Mucosa of stomach (tissue), 1 donor: Measurements from ENCODE around the gene LAMB1.
"Not testable (repeated sequence)": the region's sequence is repeated elsewhere in the genome, so short reads cannot be mapped to it uniquely, and the experiment has no call there.

Source experiments
- H3K27me3 ChIP-seq: one replicate; pipeline ENCODE4 v1.7.0; 2013; ENCODE audit warnings: mild to moderate bottlenecking, low read length; ENCODE audit not compliant: control insufficient read depth, insufficient read depth
- H3K36me3 ChIP-seq: one replicate; pipeline ENCODE4 v1.7.0; 2013; ENCODE audit warnings: low read length; ENCODE audit not compliant: control insufficient read depth, insufficient read depth
- H3K4me1 ChIP-seq: one replicate; pipeline ENCODE4 v1.7.0; 2013; ENCODE audit warnings: mild to moderate bottlenecking, low read length; ENCODE audit not compliant: control insufficient read depth, insufficient read depth
- H3K4me3 ChIP-seq: one replicate; pipeline ENCODE4 v1.7.0; 2013; ENCODE audit warnings: low read length
- H3K9ac ChIP-seq: one replicate; pipeline ENCODE4 v1.7.0; 2013; ENCODE audit warnings: mild to moderate bottlenecking, low read length, moderate library complexity
- H3K9me3 ChIP-seq: one replicate; pipeline ENCODE4 v1.7.0; 2013; ENCODE audit warnings: mild to moderate bottlenecking, low read length, moderate library complexity; ENCODE audit not compliant: control insufficient read depth
- donor health status: Pancreatic carcinoma.

The LAMB1 gene

DNA sequence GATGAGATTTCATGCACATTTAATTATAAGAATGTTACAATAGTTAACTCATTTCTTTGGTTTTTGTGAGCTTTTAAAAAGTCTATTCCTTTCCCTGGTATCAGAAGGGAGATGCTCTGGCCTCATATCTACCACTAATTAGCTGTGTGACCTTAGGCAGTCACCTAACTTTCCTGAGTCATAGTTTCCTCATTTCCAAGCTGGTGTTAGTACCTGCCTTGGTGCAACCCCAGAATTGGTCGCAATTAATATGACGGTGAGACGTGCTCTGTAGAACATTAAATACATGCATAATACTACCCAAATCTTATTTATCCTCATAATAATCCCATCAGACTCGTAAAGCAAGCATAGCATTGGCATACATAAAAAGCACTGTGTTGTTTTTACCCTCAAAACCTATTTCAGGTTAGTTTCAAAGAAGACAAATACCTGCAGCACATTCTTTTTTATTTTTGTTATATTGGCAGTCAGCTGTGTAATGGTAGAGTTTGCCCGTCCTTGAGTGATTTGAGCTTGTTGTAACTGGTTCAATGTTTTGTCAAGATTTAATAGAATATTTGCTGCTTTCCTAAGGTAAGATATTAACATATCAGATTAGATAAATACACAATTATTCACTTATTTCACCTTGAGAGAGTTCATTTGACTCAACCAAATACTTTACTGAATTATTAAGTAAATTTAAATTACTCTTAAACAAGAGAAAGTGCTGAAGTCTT, 31.0 kb upstream of the LAMB1 start:
- Histone ChIP-seq H3K36me3 (no peaks in the 10 kb centered on the region), H3K9me3 (no peaks in the 10 kb centered on the region), H3K9ac (no peak overlapping the region), H3K27me3 (no peaks in the 10 kb centered on the region), H3K4me1 (no peaks in the 10 kb centered on the region), H3K4me3 (no peak overlapping the region)

DNA sequence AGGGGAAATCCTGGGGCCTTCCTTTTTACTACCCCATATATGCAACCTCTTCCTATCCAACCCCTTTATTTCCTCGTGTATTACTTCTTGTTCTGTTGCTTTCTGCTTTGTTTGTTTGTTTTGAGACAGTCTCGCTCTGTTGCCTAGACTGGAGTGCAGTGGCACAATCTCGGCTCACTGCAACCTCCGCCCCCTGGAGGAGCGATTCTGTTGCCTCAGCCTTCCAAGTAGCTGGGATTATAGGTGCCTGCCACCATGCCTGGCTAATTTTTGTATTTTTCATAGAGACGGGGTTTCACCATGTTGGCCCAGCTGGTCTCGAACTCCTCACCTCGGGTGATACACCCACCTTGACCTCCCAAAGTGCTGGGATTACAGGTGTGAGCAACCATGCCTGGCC, 30.3 kb upstream of the LAMB1 start:
- H3K9ac ChIP-seq, H3K27me3 ChIP-seq, H3K4me1 ChIP-seq, H3K4me3 ChIP-seq, H3K9me3 ChIP-seq, H3K36me3 ChIP-seq: not testable (repeated sequence)

DNA sequence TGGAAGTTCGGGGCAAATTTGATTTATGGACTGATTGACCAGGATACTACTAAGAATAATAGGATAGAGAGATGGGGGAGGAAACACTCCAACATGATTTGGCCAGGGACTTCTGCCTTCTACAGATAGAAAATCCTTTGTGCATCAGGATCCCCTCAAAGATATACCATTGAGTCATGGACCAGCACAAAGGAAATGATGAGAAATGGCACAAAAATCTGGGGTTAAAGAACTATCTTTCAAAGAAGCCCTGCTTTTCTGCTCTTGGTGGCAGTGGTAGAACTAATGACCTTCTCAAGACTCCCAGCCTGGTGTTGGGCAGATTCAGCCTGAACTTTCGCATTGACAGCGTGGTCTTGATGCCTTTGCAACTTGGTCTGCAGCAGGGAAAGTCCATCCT, 27.6 kb upstream of the LAMB1 start:
- Histone ChIP-seq H3K4me1 (no peaks in the 10 kb centered on the region), H3K9ac (no peak overlapping the region), H3K4me3 (no peak overlapping the region), H3K9me3 (no peaks in the 10 kb centered on the region), H3K36me3 (no peaks in the 10 kb centered on the region), H3K27me3 (no peaks in the 10 kb centered on the region)

DNA sequence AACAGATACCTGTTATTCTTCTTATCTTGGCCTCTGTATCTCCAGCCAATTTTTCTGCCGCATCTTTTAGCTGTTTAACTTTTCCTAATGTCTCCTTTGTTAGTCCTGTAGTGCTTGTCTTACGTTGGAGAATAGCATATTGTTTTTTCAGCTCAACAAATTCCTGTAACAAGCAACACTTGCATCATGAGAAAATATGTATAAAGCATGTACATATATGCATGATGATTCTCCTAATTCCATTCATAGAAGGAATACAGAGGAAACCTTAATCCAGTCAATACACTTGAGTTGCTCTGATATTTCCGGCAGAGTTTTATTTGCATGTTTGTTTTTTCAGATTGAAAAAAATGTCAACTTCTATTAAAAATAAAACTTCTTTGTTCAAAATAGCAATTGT, 26.1 kb upstream of the LAMB1 start:
- Histone ChIP-seq H3K9me3 (no peaks in the 10 kb centered on the region), H3K4me1 (no peaks in the 10 kb centered on the region)

DNA sequence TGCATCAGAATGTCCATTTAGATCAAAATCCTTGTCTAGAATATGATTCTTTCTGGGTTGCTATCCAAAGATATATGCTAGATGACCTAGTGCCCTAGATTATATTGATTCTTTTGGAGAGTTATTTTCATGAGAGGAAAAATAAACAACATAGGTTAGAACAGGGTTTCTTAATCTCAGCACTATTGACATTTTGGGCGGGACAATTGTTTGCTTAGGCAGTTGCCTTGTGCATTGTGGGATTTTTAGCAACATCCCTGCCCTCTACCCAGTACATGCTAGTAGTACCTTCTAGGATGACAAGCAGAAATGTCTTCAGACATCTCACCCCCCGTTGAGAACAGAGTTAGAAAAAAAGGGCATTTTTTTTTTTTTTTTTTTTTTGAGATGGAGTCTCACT, 25.1 kb upstream of the LAMB1 start:
- H3K9ac ChIP-seq, result no peak overlapping the region
- no peaks in the 10 kb centered on the region for H3K27me3 ChIP-seq
- H3K4me3 ChIP-seq, result no peak overlapping the region
- H3K36me3 ChIP-seq, result no peaks in the 10 kb centered on the region
- no peaks in the 10 kb centered on the region for H3K9me3 ChIP-seq
- no peaks in the 10 kb centered on the region for H3K4me1 ChIP-seq

More for the DNA sequence above, 26.1 kb upstream of the LAMB1 start:
- Histone ChIP-seq H3K9ac (no peak overlapping the region), H3K27me3 (no peaks in the 10 kb centered on the region), H3K4me3 (no peak overlapping the region), H3K36me3 (no peaks in the 10 kb centered on the region)

DNA sequence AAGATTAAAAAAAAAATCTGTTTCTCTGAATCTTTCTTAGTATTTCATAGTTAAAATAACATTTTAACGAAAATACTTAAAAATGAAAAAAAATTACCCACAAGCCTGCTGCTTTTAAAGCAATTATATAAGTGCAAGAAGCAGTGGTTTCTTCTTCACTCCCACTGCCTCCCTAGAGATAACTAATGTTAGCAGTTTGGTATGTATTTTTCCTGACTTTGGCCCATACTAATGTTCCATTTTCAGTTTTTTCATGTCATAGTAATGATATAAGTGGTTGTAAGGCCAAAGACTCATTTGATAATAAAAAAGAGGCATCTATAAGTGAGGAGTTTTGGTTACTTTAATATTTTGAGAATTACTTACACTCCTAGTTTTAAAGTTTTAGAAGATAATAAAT, 24.3 kb upstream of the LAMB1 start:
- no peaks in the 10 kb centered on the region for H3K27me3 ChIP-seq
- H3K36me3 ChIP-seq, result no peaks in the 10 kb centered on the region
- H3K4me3 ChIP-seq, result no peak overlapping the region
- no peaks in the 10 kb centered on the region for H3K4me1 ChIP-seq
- no peak overlapping the region for H3K9ac ChIP-seq
- H3K9me3 ChIP-seq, result no peaks in the 10 kb centered on the region

DNA sequence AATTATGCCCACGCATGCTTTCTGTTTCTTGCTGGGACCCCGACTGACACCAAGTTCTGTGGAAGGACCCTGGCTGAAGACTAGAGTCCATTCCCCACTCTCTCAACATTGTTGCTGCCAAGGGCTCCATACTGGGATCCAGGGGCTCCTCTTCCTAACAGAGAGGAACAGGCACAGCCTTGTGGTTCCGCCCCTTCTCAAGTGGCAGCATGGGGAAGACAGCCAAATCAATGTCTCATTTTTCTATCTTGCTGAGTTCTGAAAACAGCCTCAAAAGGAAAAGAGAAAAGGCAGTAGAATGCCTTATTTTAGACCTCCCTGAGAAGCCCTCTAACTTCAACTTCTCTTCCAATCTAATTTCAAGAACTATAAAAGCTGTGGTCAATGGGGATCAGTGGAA, 23.7 kb upstream of the LAMB1 start:
- Histone ChIP-seq H3K27me3 (no peaks in the 10 kb centered on the region), H3K4me1 (no peaks in the 10 kb centered on the region), H3K36me3 (no peaks in the 10 kb centered on the region), H3K9me3 (no peaks in the 10 kb centered on the region), H3K4me3 (no peak overlapping the region), H3K9ac (no peak overlapping the region)

DNA sequence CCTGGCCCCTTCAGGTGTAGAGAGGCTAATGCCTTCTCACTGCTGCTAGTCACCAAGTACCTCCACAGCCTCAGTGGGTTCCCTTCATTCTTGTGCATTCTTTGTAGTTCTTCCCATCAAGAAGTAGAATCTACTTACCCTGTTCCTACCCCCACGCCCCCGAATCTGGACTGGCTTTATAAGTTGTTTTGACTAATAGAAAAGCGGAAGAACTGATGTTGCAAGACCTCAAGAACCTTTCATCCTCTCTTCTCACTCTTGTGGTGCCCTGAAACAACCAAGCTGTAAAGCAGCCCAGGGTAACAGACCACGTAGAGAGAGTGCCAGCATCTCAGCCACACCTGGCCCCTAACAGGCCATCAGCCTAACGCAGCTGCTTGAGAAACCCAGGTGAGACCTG, 23.2 kb upstream of the LAMB1 start:
- no peak overlapping the region for H3K9ac ChIP-seq
- H3K4me3 ChIP-seq, result no peak overlapping the region
- no peaks in the 10 kb centered on the region for H3K9me3 ChIP-seq
- H3K36me3 ChIP-seq, result no peaks in the 10 kb centered on the region
- no peaks in the 10 kb centered on the region for H3K27me3 ChIP-seq
- H3K4me1 ChIP-seq, result no peaks in the 10 kb centered on the region

DNA sequence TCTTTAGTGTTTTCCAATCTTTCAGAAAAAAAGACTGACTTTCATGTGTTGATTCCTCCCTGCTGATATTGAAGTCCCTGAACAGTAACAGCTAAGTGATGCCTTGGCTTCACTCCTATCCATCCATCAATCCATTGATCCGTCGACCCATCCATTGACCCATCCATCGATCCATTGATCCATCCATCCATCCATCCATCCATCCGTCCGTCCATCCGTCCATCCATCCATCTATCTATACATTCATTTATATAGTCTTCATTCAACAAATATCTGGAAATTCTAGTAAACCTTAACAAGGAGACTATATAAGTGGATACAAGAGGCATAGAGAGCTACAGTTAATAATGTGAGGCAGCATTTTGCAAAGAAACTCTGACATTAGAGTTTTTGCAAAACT, 21.6 kb upstream of the LAMB1 start:
- no peaks in the 10 kb centered on the region for H3K9me3 ChIP-seq
- no peaks in the 10 kb centered on the region for H3K4me1 ChIP-seq
- H3K4me3 ChIP-seq, result no peak overlapping the region
- H3K36me3 ChIP-seq, result no peaks in the 10 kb centered on the region
- H3K9ac ChIP-seq, result no peak overlapping the region
- H3K27me3 ChIP-seq, result no peaks in the 10 kb centered on the region

DNA sequence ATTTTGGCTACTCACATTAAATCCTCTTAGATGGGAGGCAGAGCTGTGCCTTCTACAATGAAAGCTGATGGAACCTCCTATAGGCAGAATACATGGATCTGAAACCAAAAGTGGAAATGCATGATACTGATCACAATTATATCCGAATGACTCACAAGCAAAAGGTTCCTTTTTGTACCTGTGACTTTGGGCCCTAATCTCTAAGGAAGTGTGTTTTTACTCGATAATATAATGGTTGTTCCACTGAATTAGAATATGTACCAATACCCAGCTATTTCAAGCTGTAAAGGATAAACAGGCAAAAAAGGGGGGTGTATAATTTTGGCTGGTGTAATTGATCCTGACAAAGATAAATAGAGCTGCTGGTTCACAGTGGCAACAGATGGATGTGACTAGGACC, 17.6 kb upstream of the LAMB1 start:
- Histone ChIP-seq H3K36me3 (no peaks in the 10 kb centered on the region), H3K4me1 (peaks cover 6% of the 10 kb centered on the region), H3K4me3 (no peak overlapping the region), H3K27me3 (no peaks in the 10 kb centered on the region), H3K9ac (no peak overlapping the region), H3K9me3 (no peaks in the 10 kb centered on the region)

DNA sequence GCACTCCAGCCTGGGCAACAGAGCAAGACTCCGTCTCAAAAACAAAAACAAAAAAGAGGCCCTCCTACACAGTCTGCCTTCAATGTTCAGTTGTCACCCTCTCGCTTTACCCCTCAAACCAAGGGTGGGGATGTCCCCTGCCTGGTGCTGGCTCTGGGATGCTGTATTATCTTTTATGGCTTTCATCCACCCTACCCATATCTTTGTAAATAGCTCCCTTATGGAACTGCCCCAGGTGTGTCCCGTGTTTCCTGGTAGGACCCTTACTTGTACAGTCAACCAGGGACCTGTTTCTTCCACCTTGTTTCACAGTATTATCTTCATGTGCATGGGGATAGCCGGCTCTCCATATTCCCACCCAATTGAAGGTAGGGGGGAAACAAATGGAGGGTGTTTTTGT, 15.7 kb upstream of the LAMB1 start:
- H3K9ac ChIP-seq, result no peak overlapping the region
- H3K4me3 ChIP-seq, result no peak overlapping the region
- H3K36me3 ChIP-seq, result no peaks in the 10 kb centered on the region
- H3K9me3 ChIP-seq, result no peaks in the 10 kb centered on the region
- peaks cover 12% of the 10 kb centered on the region for H3K4me1 ChIP-seq
- H3K27me3 ChIP-seq, result no peaks in the 10 kb centered on the region

DNA sequence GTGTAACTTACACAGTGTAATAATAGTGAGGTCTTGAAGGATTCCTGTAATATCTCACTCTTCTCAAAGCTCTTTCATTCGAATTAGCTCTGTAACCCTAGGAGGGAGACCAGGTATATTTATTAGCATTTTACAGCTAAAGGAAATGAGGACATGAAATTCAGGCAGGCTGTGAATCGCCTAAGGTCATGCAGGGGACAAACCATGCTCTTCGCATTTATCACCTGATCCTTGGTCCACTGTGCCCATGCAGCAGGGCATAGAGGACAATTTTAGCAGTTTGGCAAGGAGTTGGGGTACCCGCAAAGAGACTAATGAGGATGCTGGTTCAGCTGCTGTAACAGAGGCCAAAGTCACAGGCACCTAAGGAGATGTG, 14.8 kb upstream of the LAMB1 start:
- Histone ChIP-seq H3K27me3 (no peaks in the 10 kb centered on the region), H3K4me3 (no peak overlapping the region), H3K9me3 (no peaks in the 10 kb centered on the region), H3K9ac (no peak overlapping the region), H3K4me1 (peaks cover 15% of the 10 kb centered on the region), H3K36me3 (no peaks in the 10 kb centered on the region)
